NT2/D1 (cell line): ENCODE measurements around the gene MLLT1.

ENCODE experiments used
- SUZ12 ChIP-seq: IDR thresholded peaks from 2 replicates; pipeline ENCODE4 v1.6.1; 2011; ENCODE audit not compliant: insufficient read length, insufficient read depth; ENCODE audit errors: extremely low read depth
- YY1 ChIP-seq: IDR thresholded peaks from 2 replicates; pipeline ENCODE4 v1.6.1; 2011; ENCODE audit not compliant: insufficient read length, insufficient read depth
- ZNF274 ChIP-seq: IDR thresholded peaks from 2 replicates; pipeline ENCODE4 v1.6.1; 2011; ENCODE audit warnings: mild to moderate bottlenecking, low read depth, low read length

GRCh38 chr19:6248341-6248740 lies 31.4 kb downstream of the MLLT1 start:
- no peak for TF ChIP-seq SUZ12
- TF ChIP-seq YY1: no peak
- no peak for TF ChIP-seq ZNF274
